ENCODE results near the gene SRCIN1. TPM values are rescaled to one million over a fixed set of nuclear protein-coding genes. Genes with fewer than 3 reads are reported as not detected.
"Not testable (repeated sequence)": the region's sequence is repeated elsewhere in the genome, so short reads cannot be mapped to it uniquely, and the experiment has no call there.

Gene SRCIN1
- total and polyA plus RNA-seq, 2 donors (not counting 1 experiment from before 2014, with no cell fraction given) = 0.44 to 1.1 TPM

GRCh38 chr17:38627957-38628356 is 22.2 kb upstream of the SRCIN1 start:
- no peak overlapping the region for H3K4me3 ChIP-seq (ENCODE audit: control extremely low read depth in 1 of 5, extremely low read depth in 1 of 5, insufficient read depth in 1 of 5, low read depth in 2 of 5, low read length in 4 of 5)
- H3K4me3 Mint-ChIP-seq = no peak overlapping the region
- no peak overlapping the region for H3K27ac Mint-ChIP-seq
- no peak overlapping the region for H3K27ac ChIP-seq (ENCODE audit: low read length in 2 of 2)
- no peak for TF ChIP-seq EZH2 (IDR thresholded peaks at IDR 0.05; ENCODE audit: borderline replicate concordance, insufficient read depth, low read depth, low read length, poor library complexity, severe bottlenecking)
- TF ChIP-seq CTCF (IDR thresholded peaks at IDR 0.05) = no peak
- no peak overlapping the region for H3K4me2 ChIP-seq (replicated peaks; ENCODE audit: low read depth, low read length, poor library complexity, severe bottlenecking)
- peaks cover 0 to 6% (median 0%) of the 10 kb centered on the region in 3 donors for H3K9me3 ChIP-seq (ENCODE audit: control extremely low read depth in 1 of 3, control insufficient read depth in 2 of 3, insufficient read depth in 1 of 3, low read length in 2 of 3)
- H4K20me1 ChIP-seq (ENCODE audit: control insufficient read depth, insufficient read depth, low read length, poor library complexity, severe bottlenecking) = no peaks in the 10 kb centered on the region
- no peaks in the 10 kb centered on the region for H3K4me1 ChIP-seq (ENCODE audit: control insufficient read depth in 2 of 2, insufficient read depth in 2 of 2, low read length in 2 of 2)
- H3K9me3 Mint-ChIP-seq (ENCODE audit: insufficient read depth) = peaks cover 2% of the 10 kb centered on the region
- no peaks in the 10 kb centered on the region for H3K36me3 ChIP-seq (replicated peaks in 1 of 2; ENCODE audit: control extremely low read depth in 1 of 2, control insufficient read depth in 1 of 2, extremely low read depth in 1 of 2, insufficient read depth in 2 of 2, low read length in 1 of 2)
- ChIA-PET CTCF (no interaction called here), POLR2A (no interaction called here)
- no peaks in the 10 kb centered on the region for H3K79me2 ChIP-seq (ENCODE audit: control insufficient read depth, insufficient read depth, low read length)
- H3K27me3 Mint-ChIP-seq = peaks cover 13% of the 10 kb centered on the region
- WGBS (ENCODE audit: insufficient coverage) = 94% methylated on average over 2 of the region's 2 CpGs
- ATAC-seq (ENCODE audit: low read depth) (no peak), DNase-seq (no peak)
- peaks cover 4% of the 10 kb centered on the region for H3K4me1 Mint-ChIP-seq
- intact Hi-C loops (cut with micrococcal nuclease) = no loop called here
- H3K27me3 ChIP-seq (replicated peaks in 1 of 4; ENCODE audit: control extremely low read depth in 1 of 4, control insufficient read depth in 3 of 4, insufficient read depth in 4 of 4, low read length in 3 of 4) = peaks cover 0 to 4% (median 0%) of the 10 kb centered on the region in 4 experiments
- H2AFZ ChIP-seq (ENCODE audit: insufficient read depth, low read depth, low read length, poor library complexity, severe bottlenecking) = no peak overlapping the region
- no peak overlapping the region for H3K9ac ChIP-seq (ENCODE audit: low read length)

- H3K9me3 ChIP-seq (ENCODE audit: control extremely low read depth in 1 of 3, control insufficient read depth in 2 of 3, insufficient read depth in 1 of 3, low read length in 2 of 3); H3K4me3 Mint-ChIP-seq; ATAC-seq (ENCODE audit: low read depth); H3K4me1 Mint-ChIP-seq; intact Hi-C loops (cut with micrococcal nuclease); H3K4me3 ChIP-seq (ENCODE audit: control extremely low read depth in 1 of 5, extremely low read depth in 1 of 5, insufficient read depth in 1 of 5, low read depth in 2 of 5, low read length in 4 of 5); H3K9me3 Mint-ChIP-seq (ENCODE audit: insufficient read depth); H3K4me2 ChIP-seq (replicated peaks; ENCODE audit: low read depth, low read length, poor library complexity, severe bottlenecking); H3K27ac ChIP-seq (ENCODE audit: low read length in 2 of 2); H2AFZ ChIP-seq (ENCODE audit: insufficient read depth, low read depth, low read length, poor library complexity, severe bottlenecking); CTCF ChIA-PET; POLR2A ChIA-PET; H3K27ac Mint-ChIP-seq; H3K36me3 ChIP-seq (replicated peaks in 1 of 2; ENCODE audit: control extremely low read depth in 1 of 2, control insufficient read depth in 1 of 2, extremely low read depth in 1 of 2, insufficient read depth in 2 of 2, low read length in 1 of 2); H3K9ac ChIP-seq (ENCODE audit: low read length); DNase-seq; H3K79me2 ChIP-seq (ENCODE audit: control insufficient read depth, insufficient read depth, low read length); H3K4me1 ChIP-seq (ENCODE audit: control insufficient read depth in 2 of 2, insufficient read depth in 2 of 2, low read length in 2 of 2); H4K20me1 ChIP-seq (ENCODE audit: control insufficient read depth, insufficient read depth, low read length, poor library complexity, severe bottlenecking); H3K27me3 ChIP-seq (replicated peaks in 1 of 4; ENCODE audit: control extremely low read depth in 1 of 4, control insufficient read depth in 3 of 4, insufficient read depth in 4 of 4, low read length in 3 of 4): not testable (repeated sequence)
- H3K27me3 Mint-ChIP-seq = peaks cover 21% of the 10 kb centered on the region
- 100% methylated on average over 2 of the region's 6 CpGs for WGBS (ENCODE audit: insufficient coverage)
Measured at GRCh38 chr17:38626606-38627226, 21.0 kb upstream of the SRCIN1 start.

Measured in B cell (primary cell).